Left lobe of liver (tissue), 2 donors: Measurements from ENCODE around the gene GRM8. TPM values are rescaled to one million over a fixed set of nuclear protein-coding genes. Genes with fewer than 3 reads are reported as not detected.

Source experiments
- ATAC-seq: fragments of 200-7000 bp; cut with Tn5 transposase; one replicate; pipeline ENCODE4 v1.9.1; 2020; ENCODE audit warnings: mild to moderate bottlenecking, moderate library complexity
- DNase-seq: peaks from one replicate; pipeline ENCODE4 v3.0.0-alpha.2; 2020; ENCODE audit warnings: low spot score
- total RNA-seq: library from RNA; stranded (reverse); gene quantifications from one replicate; pipeline ENCODE4 v1.2.1, GENCODE V29; 2021
- donor health status: DM: no; HTN: no; CAD: no; lungs with moderate emphysema.
- donor health status: DM: no; HTN: yes; CAD: no.

The GRM8 gene
- total RNA-seq, 1 donor from 2014 or later = 6.7 TPM

GRCh38 chr7:126472825-126473224 lies 779.9 kb downstream of the GRM8 start:
- ATAC-seq (no peak), DNase-seq (no peak)

- no peak for DNase-seq
- no peak for ATAC-seq
These were observed 790.3 kb downstream of the GRM8 start for GRCh38 chr7:126462405-126462804.

GRCh38 chr7:126460664-126461063 lies 792.1 kb downstream of the GRM8 start:
- ATAC-seq = no peak

GRCh38 chr7:126453104-126453503 lies 799.6 kb downstream of the GRM8 start:
- no peak for DNase-seq

More at GRCh38 chr7:126460664-126461063, 792.1 kb downstream of the GRM8 start:
- DNase-seq = no peak

GRCh38 chr7:126450269-126450671 lies 802.5 kb downstream of the GRM8 start:
- ATAC-seq (no peak), DNase-seq (no peak)

More at GRCh38 chr7:126453104-126453503, 799.6 kb downstream of the GRM8 start:
- ATAC-seq = no peak

- DNase-seq (no peak), ATAC-seq (no peak)
These were observed 803.0 kb downstream of the GRM8 start for GRCh38 chr7:126449611-126450268.

- no peak for DNase-seq
- no peak for ATAC-seq
These were observed 804.8 kb downstream of the GRM8 start for GRCh38 chr7:126447984-126448383.

- DNase-seq (no peak), ATAC-seq (no peak)
These were observed 806.8 kb downstream of the GRM8 start for GRCh38 chr7:126445991-126446390.

GRCh38 chr7:126443951-126444350 lies 808.8 kb downstream of the GRM8 start:
- DNase-seq = no peak
- ATAC-seq = no peak

GRCh38 chr7:126442908-126443307 lies 809.8 kb downstream of the GRM8 start:
- DNase-seq (no peak), ATAC-seq (no peak)

GRCh38 chr7:126441745-126442144 lies 811.0 kb downstream of the GRM8 start:
- no peak for ATAC-seq
- DNase-seq = no peak

- ATAC-seq (no peak), DNase-seq (no peak)
These were observed 812.2 kb downstream of the GRM8 start for GRCh38 chr7:126440542-126440941.

- ATAC-seq = no peak
- DNase-seq = no peak
These were observed 816.4 kb downstream of the GRM8 start for GRCh38 chr7:126436213-126436868.

- ATAC-seq (no peak), DNase-seq (no peak)
These were observed 826.1 kb downstream of the GRM8 start for GRCh38 chr7:126426652-126427051.

- no peak for DNase-seq
- ATAC-seq = no peak
These were observed 827.8 kb downstream of the GRM8 start for GRCh38 chr7:126424985-126425384.

GRCh38 chr7:126419047-126419446 lies 833.7 kb downstream of the GRM8 start:
- ATAC-seq (no peak), DNase-seq (no peak)

GRCh38 chr7:126411821-126412383 lies 840.8 kb downstream of the GRM8 start:
- DNase-seq (no peak), ATAC-seq (no peak)

- no peak for ATAC-seq
- DNase-seq = no peak
These were observed 841.5 kb downstream of the GRM8 start for GRCh38 chr7:126411032-126411820.

GRCh38 chr7:126403040-126403439 lies 849.7 kb downstream of the GRM8 start:
- ATAC-seq = no peak

GRCh38 chr7:126401918-126402317 lies 850.8 kb downstream of the GRM8 start:
- ATAC-seq (no peak), DNase-seq (no peak)

More at GRCh38 chr7:126403040-126403439, 849.7 kb downstream of the GRM8 start:
- no peak for DNase-seq

GRCh38 chr7:126398851-126399529 lies 853.8 kb downstream of the GRM8 start:
- ATAC-seq = no peak

More at GRCh38 chr7:126398851-126399529, 853.8 kb downstream of the GRM8 start:
- DNase-seq = no peak
